Inflammatory macrophage treated with lipopolysaccharide for 4 hours (primary cell): ENCODE data around the gene HABP4.
A peak's percentile ranks its signal among the peaks of the same experiment; 100 is the strongest.
"Not testable (repeated sequence)": the region's sequence is repeated elsewhere in the genome, so short reads cannot be mapped to it uniquely, and the experiment has no call there.

Source experiments
- DNase-seq: peaks from one replicate; pipeline ENCODE4 v3.0.0-alpha.2; 2020

The HABP4 gene

DNA sequence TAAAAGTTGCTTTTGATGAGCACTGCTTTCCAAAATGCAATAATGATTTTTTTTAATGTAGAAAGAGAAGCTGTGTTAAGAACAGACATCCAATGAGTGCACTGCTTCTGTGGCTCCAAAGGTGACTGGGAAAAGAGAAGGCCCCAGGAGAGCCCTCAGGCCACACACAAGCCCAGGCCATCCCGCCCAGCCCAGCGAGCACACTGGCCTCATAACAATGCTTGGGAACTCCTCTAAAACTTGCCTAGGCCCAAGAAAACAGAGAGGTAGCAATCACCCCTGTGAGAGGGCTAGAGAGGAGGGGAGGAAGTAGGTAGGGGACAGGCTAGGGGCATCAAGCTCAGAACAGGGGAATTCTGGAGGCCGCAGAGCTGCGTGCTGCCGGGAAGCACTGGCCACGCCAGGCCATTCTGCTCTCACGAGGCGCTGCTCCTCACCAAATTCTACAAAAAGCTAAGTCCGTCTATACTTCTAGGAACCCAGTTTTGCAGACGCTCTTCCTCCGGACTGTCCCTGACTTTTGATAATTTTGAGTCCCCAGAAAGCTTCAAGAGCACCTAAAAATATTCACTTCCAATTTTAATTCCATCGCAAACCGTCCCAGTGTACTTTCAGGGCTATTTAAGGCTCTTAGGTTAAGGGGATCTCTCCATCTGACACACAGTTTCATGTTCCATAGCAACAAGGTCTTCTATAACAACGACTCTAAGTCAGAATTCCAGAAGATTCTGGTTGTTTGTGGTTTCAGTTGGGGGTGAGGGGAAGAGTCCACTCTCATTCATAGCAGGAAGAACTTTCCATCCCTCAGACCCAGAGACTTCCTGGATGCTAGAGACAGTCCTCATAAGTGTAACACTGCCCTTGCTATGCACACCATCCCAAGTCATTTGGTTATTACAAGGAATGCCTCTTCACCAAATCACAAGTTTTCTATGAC, 51.0 kb downstream of the HABP4 start:
- no peak for DNase-seq

DNA sequence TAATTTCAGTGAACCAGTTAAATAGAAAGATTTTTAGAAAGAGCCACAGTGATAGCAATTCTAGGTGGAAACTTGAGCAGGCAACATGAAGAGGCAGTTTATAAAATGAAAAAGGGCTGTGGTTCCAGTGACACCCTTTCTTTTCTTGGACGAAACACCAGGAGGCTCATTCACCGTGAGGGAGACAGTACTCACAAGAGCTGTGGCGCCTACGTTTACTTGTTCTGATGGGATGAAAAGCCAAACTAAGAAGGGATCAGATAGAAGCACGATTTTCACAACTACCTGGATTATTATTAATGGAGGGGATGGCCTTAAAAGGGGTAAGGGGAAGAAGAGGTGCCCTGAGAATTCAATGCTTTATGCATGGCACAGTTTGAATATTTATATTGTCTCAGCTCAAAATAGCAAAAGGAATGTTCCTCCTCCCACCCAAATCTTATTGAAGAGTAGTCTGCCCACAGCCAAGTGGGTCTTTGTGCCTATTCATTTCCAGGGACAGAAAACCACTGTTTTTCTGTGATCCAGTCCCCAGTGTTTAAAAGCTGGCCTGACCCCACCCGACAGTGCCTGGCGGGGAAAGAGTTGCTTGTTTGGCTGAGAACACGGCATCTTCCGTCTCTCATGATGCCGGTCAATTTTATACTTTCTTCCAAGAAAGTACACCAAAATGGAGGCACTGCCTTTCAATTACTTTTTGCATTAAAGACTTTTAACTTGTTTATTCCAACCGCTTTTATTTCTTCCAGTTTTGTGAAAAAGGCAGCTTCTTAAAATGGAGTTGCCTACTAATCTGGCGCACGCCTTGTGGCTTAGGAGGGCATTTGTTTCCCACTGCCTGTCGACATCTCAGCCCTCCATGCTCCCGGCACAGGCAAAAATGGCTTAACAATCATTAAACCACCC, 51.9 kb downstream of the HABP4 start:
- no peak for DNase-seq

DNA sequence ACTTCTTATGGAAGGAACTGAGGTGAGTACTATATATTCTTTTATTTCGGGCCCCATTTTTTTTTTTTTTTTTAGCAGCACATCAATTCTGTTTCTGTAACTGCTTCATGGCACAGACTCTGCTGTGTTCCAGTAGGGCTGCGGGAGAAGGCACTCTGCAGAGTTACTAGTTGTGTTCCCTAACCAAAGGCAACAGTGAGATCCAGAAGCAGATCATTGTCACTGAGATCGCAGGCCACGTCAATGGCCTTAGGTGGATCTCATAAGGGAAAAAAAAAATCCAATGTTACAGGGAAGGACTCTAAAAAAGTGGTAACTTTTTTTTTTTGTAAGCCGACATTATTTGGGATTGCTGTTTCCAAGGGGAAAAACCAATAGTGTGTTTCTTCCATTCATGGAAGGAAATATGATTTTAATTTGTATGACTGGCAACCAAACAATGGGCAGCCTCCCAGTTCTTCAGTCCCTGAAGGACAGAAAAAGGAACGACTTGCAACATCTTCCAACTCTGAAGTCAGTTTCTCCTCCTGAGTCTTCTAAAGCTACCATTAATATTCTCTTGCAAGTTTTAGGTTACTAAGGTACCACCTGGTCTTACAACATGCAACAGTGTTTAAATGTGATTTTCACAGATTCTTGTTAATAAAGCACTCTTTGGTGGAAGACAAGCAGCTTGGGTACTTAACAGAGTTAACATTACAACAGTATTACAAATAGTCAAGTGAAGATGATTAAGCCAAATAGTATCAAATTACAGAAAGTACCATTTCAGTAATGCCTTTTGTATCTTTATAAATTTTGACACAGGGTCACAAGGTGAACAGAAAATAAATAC, 52.8 kb downstream of the HABP4 start:
- DNase-seq, result no peak

DNA sequence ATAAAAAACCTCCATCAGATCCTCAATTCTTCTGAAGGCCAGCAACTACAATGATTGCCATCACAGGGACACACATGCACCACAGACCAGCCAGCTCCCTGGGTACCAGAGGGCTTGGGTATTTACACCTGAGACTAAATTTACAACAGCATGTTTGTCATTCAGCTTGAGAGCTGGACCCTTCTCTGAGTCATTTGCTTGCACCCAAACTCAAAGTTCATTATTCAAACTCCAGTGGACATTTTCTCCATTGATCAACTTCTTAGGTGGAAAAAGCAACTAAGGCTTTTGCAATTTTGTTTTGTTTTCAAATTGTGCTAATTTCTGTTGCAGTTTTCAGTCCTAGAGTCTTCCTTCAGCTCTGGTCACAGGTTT, 53.4 kb downstream of the HABP4 start:
- DNase-seq, result not testable (repeated sequence)

DNA sequence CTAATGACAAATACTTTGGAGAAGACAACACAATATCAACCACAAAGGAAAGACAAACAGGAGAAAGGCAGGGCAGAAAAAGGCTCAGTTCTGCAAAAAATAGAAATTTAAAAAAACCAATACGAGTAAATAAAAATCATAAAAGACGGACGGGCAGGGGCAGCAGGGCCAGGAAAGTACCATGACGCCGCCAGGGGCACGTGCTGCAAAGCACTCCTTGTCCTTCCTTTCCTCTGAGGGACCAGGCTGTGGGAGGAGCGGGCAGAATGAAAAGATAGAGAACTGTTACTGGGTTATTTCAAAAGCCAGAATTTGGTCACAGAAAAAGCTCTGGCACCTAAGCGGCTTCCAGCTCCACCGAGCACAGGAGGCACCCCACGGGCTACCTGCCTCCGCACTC, 53.9 kb downstream of the HABP4 start:
- no peak for DNase-seq

DNA sequence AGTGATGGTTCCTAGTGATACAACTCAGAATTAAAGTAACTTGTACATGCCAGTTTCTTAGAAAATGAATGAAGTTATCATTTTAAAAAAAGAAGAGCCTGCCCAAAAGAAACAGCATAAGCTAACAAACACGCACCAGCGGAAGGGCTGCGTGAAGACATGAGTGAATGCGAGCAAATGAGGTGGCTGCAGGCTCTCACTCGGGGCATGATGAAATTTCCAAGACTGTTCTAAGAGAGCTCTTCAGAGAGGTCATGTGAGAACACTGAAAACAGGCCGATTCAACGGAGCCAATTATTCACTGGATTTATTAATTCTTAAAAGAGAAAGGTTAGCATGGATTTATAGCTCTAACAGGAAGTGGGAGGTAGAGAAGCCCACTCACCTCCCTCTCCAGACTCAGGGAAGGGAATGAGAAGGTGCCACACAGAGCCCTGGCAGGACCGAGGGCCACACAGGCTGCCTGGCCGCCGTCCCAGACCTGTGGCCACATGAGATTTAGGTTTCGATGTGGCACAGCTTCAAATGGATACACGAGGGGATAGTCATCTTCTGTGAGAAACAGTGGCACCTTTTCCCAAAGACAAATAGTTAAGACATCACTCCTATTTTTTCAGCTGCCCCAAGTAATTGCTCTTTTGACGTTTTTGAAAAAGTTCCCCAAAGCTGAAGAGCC, 55.5 kb downstream of the HABP4 start:
- no peak for DNase-seq

DNA sequence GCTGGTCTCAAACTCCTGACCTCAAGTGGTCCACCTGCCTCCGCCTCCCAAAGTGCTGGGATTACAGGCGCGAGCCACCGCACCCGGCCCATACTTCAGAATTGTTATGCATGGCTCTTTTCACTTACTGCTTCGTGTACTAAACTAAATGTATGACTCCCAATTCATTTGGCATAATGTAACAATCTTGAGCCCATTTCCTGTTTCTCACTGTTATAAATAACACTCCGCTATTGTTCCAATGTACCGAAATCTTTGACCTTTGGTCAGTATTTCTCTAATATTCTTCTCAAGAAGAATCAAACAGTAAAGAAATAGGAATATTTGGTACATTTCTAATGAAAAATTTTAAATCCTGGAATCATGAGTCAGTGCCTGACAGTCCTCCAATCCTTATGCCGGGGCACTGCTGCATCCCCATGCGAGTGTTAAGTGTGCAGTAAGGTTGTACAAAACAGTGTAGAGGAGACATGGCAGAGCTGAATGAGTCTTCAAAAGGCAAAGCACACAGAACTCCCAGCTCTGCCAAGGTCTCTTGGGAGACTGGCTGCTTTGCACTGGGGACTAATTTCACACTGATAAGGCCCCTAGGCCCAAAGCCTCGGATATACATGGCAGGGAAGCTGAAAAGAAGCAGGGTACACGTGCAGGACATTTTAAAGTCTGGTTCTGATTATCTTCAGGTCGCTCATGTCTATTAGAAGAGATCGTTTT, 58.4 kb downstream of the HABP4 start:
- no peak for DNase-seq

DNA sequence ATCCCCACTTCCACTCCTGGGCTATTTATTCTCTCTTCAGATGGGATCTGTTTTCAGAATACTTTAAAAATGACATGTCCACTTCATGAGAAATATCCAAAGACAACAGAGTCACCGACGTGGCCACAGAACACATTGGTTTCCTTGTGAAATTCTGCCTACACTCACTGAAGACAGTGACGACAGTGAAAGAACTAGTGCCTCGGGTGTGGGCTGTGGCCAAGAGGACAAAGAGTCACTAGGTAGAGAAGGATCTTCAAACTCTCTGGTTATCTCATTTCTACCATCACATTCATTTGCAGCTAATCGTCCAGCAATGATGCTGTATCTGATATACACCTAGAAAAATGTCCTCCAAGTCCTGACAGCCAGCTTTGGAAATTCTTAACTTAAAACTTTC, 59.1 kb downstream of the HABP4 start:
- DNase-seq, result no peak

DNA sequence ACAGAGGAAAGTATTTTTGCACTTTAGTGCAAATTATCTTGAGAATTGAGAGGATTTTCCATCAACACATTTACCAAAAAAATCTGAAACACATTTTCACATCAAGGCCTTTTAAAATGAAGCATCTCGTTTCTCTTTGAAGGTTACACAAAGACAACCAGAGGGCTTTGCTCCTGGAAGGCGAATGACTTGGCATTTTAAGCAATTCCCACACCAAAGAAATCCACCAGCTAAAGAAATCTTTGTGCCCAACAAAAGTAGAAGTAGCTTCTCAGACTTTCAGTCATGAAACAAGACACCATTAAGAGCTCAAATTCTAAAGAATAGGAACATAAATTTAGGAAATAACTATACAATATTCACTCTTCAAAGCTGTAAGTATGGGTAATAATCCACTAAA, 59.9 kb downstream of the HABP4 start:
- no peak for DNase-seq

DNA sequence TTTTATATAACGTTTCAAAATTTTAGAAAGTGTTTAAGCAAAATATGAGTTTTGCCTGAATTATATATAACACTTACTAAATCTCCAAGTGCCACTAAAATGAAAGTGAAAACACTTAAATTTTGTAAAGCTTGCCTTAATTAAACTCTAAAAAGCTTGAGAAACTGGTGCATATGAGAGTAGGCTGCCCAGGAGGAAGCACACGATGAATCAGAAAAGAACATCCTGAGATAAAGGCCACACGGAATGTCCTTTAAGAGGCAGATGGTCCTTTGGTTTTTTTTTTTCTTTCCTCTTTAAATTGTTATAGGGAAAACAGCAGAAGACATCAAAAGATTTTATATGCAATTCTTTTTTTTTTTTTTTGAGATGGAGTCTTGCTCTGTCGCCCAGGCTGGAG, 60.3 kb downstream of the HABP4 start:
- peak; percentile 1 for DNase-seq

DNA sequence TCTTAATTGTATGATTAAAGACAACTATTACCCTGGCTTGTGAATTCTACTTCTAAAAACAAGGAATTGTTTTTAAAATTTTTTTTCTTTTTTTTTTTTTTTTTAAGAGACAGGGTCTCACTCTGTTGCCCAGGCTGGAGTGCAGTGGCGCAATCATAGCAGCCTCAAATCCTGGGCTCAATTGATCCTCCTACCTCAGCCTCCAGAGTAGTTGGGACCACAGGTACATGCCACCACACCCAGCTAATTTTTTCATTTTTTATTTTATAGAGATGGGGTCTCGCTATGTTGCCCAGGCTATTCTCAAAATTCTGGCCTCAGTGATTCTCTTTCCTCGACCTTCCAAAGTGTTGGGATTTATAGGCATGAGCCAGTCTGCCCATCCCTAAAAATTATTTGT, 62.3 kb downstream of the HABP4 start:
- no peak for DNase-seq

DNA sequence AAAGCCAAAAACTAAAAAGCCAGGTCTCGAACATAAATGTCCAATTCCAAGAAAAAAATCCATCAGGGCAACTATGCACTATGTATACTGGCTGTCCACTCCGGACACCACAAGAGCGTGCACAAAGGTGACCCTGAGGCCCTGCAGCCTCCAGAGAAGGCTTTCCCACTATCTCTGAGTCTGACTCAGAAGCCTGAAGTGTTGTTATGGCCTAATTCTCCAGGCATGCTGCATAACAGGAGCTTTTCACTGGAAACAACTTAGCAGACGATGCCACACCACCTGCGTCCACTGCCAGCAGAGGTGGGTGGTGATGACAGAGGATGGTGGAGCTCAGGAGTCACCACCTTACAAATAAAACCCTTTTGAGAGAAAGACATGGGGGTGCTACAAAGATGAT, 63.7 kb downstream of the HABP4 start:
- DNase-seq, result no peak

DNA sequence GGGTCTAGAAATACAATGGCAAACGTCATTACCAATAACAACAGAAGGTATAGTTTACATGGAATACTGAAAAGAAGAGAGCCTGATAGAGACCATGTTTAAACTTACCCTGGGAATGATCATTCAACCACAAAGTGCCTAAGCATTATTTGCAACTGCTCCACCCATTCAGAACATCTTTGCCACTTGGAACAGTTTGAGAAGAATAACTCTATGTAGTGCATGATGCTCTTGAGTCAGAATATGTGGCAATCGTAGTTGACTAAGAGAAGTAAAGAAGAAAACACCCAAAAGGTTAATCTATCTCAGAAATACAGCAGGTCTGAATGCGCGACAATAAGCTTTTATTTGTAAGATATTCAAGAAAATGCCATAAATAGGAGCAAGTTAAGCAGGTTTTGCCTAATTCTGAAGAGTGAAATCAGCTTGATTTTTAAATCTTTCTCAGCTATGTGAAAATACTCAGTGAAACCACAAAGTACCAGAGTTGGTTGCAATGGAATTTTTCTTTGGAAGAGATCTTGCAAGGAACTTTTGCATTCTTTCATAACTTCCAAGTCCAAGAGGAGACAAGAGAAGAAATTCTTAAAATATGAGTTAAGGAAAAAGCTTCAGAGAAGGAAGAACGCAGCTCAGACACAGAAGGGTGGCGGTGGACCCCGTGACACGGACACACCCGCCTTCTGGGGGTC, 64.3 kb downstream of the HABP4 start:
- DNase-seq, result no peak

DNA sequence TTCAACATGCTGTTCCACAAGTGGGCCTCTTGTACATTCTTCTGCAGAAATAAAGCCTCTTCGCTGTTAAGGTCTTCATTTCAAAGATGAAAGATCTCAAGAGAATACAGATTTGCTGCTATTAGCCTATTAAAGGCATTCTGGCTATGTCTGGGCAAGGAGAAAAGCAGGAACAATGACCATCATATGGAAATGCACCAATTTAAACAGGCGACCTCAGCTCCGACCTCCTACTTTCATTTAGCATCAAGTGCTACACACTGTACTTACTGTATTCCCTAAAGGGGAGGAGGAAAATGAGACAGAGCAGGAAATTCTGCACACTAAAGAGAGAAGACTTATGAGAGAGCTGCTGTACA, 64.8 kb downstream of the HABP4 start:
- DNase-seq, result no peak

DNA sequence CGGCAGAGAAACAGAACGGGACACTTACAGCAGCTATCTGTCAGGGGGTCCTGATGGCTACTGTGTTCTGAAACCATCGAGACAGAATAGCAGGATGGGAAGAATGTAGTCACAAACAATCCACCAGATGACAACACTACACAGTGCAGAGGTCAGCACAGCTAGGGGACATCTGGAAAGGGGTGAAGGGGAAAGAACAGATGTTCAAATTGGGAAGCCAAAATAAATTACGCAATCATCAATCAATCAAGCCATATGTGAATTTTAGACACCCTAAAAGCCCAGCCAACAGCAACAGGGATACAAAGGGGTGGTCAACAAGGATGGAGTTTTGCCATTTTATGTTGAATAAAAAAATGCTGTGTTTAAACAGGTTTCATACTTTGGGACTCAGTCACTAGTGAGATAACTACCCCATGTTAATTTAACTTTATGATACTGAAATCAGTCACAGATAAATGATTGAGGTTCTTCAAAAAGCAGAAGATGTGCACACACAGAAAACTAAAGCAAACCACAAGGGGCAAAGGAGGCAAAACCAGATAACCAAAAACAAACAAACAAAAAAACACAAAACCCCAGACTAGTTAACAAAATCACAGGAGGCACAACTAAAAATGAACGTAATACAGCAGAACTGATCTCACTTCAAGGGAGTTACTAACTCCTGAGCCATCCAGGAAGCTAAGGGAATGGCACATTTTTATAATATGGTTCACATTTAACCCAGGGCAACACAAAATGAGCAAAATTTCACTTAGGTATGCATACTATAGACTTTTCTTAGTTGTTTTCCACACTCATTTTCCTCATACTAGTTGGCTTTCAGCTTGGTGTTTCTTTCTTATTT, 65.9 kb downstream of the HABP4 start:
- DNase-seq, result no peak

DNA sequence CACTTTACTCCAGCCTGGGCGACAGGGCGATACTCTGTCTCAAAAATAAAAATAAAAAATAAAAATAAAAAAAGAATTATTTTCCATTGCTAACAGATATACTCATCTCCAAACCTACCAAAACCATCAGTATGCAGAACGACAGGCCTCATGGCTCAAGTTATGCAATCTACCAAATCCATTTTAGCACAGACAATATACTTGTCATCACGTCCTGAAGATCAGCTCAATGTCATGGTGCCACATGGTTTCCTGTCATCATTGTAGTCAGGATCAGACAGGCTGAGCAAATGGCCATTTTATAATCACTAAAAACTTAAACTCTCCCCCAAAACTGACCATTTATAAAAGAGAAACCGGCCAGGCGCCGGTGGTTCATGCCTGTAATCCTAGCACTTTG, 69.1 kb downstream of the HABP4 start:
- no peak for DNase-seq

DNA sequence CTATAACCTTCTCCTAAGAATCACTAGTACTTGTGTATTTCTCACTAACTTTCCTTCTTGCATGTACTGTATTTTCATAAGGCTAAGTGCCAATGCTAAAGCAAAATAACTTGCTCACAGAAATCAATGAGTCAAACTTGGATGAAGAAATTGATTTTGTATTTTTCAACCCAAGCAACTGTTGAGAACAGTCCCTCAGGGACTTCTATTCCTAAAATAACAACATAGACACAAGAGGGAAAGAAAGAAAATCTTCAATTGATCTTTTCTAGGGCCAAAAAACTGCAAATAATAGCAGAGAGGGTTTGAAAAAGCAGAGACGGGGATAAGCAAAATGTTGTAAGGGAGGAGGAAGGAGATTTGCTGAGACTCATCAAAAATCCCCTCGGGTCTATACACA, 69.8 kb downstream of the HABP4 start:
- no peak for DNase-seq

DNA sequence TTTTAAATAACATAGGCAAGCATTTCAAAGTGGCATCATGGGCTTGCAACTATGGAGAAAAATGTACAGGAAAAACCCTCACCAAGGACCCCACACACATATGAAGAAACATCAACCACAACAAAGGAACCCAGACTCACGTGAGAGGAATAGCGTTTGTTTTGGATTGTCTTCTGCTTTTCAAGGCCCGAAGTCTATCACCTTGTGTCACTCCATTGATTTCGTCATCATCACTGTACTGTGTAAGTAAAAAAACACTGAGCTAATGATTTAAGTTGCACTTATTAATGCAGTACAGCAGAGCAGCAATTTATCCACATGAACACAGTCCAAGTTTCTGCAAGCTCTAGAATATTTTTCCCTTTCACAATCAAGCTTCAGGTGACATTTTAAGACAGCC, 72.4 kb downstream of the HABP4 start:
- peak; percentile 22 for DNase-seq

DNA sequence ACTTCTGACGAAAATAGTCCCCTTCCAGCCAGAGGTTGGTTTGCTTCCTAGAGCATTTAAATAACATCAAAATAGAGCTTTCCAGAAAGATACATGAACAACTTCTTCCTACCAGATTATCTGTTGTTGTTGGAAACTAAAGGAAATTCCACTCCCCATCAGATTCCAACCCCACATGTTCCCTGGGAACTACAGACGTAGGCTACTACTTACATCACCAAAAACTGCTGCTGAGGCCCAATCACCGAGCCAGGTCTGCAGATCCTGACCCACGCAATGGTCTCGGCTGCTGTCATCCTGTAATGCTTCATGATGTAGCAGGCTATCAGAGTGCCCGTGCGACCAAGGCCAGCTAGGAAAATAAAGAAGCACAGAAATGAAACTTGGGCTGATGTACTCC, 73.4 kb downstream of the HABP4 start:
- DNase-seq, result no peak

DNA sequence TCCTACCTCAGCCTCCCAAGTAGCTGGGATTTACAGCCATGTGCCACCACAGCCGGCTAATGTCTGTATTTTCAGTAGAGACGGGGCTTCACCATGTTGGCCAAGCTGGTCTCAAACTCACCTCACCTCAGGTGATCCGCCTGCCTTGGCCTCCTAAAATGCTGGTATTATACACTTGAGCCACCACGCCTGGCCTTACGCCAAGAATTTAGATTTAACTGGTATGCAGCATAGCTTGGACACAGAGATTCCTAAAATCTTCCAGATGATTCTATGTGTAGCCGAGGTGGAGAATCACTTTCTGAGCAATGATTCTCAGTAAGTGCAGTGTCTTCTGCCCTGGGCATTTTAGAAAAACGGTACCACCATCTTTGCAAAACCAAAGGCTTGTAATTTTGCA, 74.1 kb downstream of the HABP4 start:
- DNase-seq, result no peak
